Right lobe of liver (tissue), 6 donors: ENCODE results near the gene SGSM2. TPM values are rescaled to one million over a fixed set of nuclear protein-coding genes. Genes with fewer than 3 reads are reported as not detected.
A peak's percentile ranks its signal among the peaks of the same experiment; 100 is the strongest.

Experiments used
- ATAC-seq, 4 donors: fragments of 200-7000 bp; cut with Tn5 transposase; one replicate each; pipeline ENCODE4 v1.9.1; 2020; ENCODE audit warnings: mild to moderate bottlenecking in 4 of 4, moderate library complexity in 4 of 4
- DNase-seq, 3 donors: peaks; one replicate each; pipeline ENCODE4 v3.0.0-alpha.2; 2020
- H3K27ac ChIP-seq, 3 donors: fragments of 200-600 bp; one replicate each; pipeline ENCODE4 v1.8.0; 2022
- H3K27me3 ChIP-seq, 2 donors: fragments of 200-600 bp; one replicate each; pipeline ENCODE4 v1.8.0; 2022
- H3K36me3 ChIP-seq, 4 donors: fragments of 200-600 bp; sonication (generic) in 1 of 4; one replicate each; pipeline versions ENCODE4 v1.5.1 to v1.8.0; 2017 to 2022; ENCODE audit warnings: control low read depth in 1 of 4
- H3K4me1 ChIP-seq, 4 donors: fragments of 200-600 bp; sonication (generic) in 1 of 4; one replicate each; pipeline versions ENCODE4 v1.5.1 to v1.8.0; 2017 to 2022; ENCODE audit warnings: control low read depth in 1 of 4
- H3K4me3 ChIP-seq, 3 donors: fragments of 200-600 bp; one replicate each; pipeline ENCODE4 v1.8.0; 2022
- H3K9me3 ChIP-seq, 4 donors: fragments of 200-600 bp; sonication (generic) in 1 of 4; one replicate each; pipeline versions ENCODE4 v1.5.1 to v1.8.0; 2017 to 2022; ENCODE audit warnings: control low read depth in 1 of 4
- CTCF ChIP-seq, 4 donors: fragments of 200-600 bp in 3 of 4; fragments of 450-650 bp in 1 of 4; IDR thresholded peaks; one replicate each; pipeline versions ENCODE4 v1.5.1 to v1.8.0; 2016 to 2022; ENCODE audit warnings: antibody characterized with exemption in 4 of 4, mild to moderate bottlenecking in 2 of 4
- POLR2A ChIP-seq: fragments of 450-650 bp; IDR thresholded peaks from one replicate; pipeline ENCODE4 v1.6.1; 2017; ENCODE audit warnings: antibody characterized with exemption, mild to moderate bottlenecking
- WGBS: methylation state at CpG from one replicate; pipeline ENCODE4 v1.1.6; 2018; ENCODE audit warnings: low coverage, low lambda C conversion rate; ENCODE audit not compliant: insufficient coverage; ENCODE audit errors: missing lambda C conversion rate; 5-methylcytosine and 5-hydroxymethylcytosine counted together
- intact Hi-C, 2 donors: fragments of 100-400 bp; cut with DNase I; formaldehyde crosslinking; loops; one replicate each; pipeline versions ENCODE4 v1.11.2 to v1.14.1; 2022
- total RNA-seq, 6 experiments: library from RNA; depleted of rRNA in 2 of 6; stranded (reverse); fragments of >200 nt in 2 of 6; fragmentation: NEBNext Ultra II Directional in 3 of 6; extraction: Animal tissue kit (Norgen Biotek cat#: 25700) in 3 of 6; gene quantifications; one replicate each; pipeline versions ENCODE4 v1.1.0 to v1.2.4, GENCODE V29; 2016 to 2023
- donor health status: DM: no; HTN: yes; CAD: no.
- donor health status: DM: no; HTN: no; CAD: no.
- donor health status: DM: no; HTN: no; CAD: no.
- donor health status: DM: no; HTN: yes; CAD: no.
- donor health status: DM: no; HTN: yes; CAD: no.

The SGSM2 gene
- total RNA-seq, 6 experiments from 2014 or later: 6.0 to 17.2 (median 13.2) TPM

- intact Hi-C loops: no loop called here
- Histone ChIP-seq H3K4me3 (peak overlapping the region; percentile 94 to 99 (median 96)), H3K9me3 (no peaks in the 10 kb centered on the region), H3K4me1 (peaks cover 0 to 10% (median 0%) of the 10 kb centered on the region in 4 donors), H3K27me3 (no peaks in the 10 kb centered on the region), H3K36me3 (peaks cover 0 to 9% (median 1%) of the 10 kb centered on the region in 4 donors), H3K27ac (peak overlapping the region; percentile 70 to 88 (median 85))
- ATAC-seq: no peak
- WGBS: 2% methylated on average over 10 of the region's 12 CpGs
- TF ChIP-seq POLR2A (no peak), CTCF (IDR thresholded peaks at IDR 0.05) (no peak)
- no peak for DNase-seq
Measured at GRCh38 chr17:2302778-2303203, 34.5 kb upstream of the SGSM2 start.

- Histone ChIP-seq H3K27me3 (no peaks in the 10 kb centered on the region), H3K36me3 (peaks cover 0 to 9% (median 0%) of the 10 kb centered on the region in 4 donors), H3K9me3 (no peaks in the 10 kb centered on the region), H3K4me1 (peaks cover 0 to 10% (median 0%) of the 10 kb centered on the region in 4 donors), H3K27ac (peak within 1 kb of the TSS; percentile 70 to 88 (median 85)), H3K4me3 (peak within 1 kb of the TSS; percentile 94 to 99 (median 96))
- WGBS: 0% methylated on average over 7 of the region's 108 CpGs
- TF ChIP-seq CTCF (IDR thresholded peaks at IDR 0.05) (no peak), POLR2A (peak; percentile 58)
- intact Hi-C loops: no loop called here
- DNase-seq (peak; percentile 93 to 94 (median 94)), ATAC-seq (peak; percentile 95 to 98 (median 96))
Measured at GRCh38 chr17:2303204-2304188, 33.8 kb upstream of the SGSM2 start, which contains the start of the genes SMG6 and SRR. TSS of gene SMG6 (minus strand) at chr17:2303785. CDS start at chr17:2303720, 65 bp downstream. TSS of gene SRR (plus strand) at chr17:2303950. CDS start at chr17:2315561, 11,611 bp downstream.

- H3K9me3 ChIP-seq: no peaks in the 10 kb centered on the region
- ATAC-seq (no peak), DNase-seq (no peak)
- no peak overlapping the region for H3K27ac ChIP-seq
- WGBS: 81% methylated on average over 4 of the region's 4 CpGs
- H3K4me1 ChIP-seq: peaks cover 0 to 21% (median 5%) of the 10 kb centered on the region in 4 donors
- intact Hi-C loops: no loop called here
- H3K36me3 ChIP-seq: no peaks in the 10 kb centered on the region
- no peaks in the 10 kb centered on the region for H3K27me3 ChIP-seq
- no peak overlapping the region for H3K4me3 ChIP-seq
- TF ChIP-seq CTCF (IDR thresholded peaks at IDR 0.05) (no peak), POLR2A (no peak)
Measured at GRCh38 chr17:2304931-2305330, 32.4 kb upstream of the SGSM2 start.

- 22% methylated on average over 6 of the region's 6 CpGs for WGBS
- intact Hi-C loops: no loop called here
- DNase-seq (peak; percentile 67 to 75 (median 70)), ATAC-seq (peak; percentile 88 to 95 (median 90))
- H3K27ac ChIP-seq: peak overlapping the region; percentile 21 to 86 (median 54)
- H3K9me3 ChIP-seq: no peaks in the 10 kb centered on the region
- H3K4me3 ChIP-seq: no peak overlapping the region
- no peaks in the 10 kb centered on the region for H3K36me3 ChIP-seq
- TF ChIP-seq POLR2A (no peak), CTCF (IDR thresholded peaks at IDR 0.05) (no peak)
- H3K4me1 ChIP-seq: peaks cover 0 to 15% (median 7%) of the 10 kb centered on the region in 4 donors
- no peaks in the 10 kb centered on the region for H3K27me3 ChIP-seq
Measured at GRCh38 chr17:2309338-2310154, 27.8 kb upstream of the SGSM2 start.
